ENCODE results near the gene NETO2. TPM values are rescaled to one million over a fixed set of nuclear protein-coding genes. Genes with fewer than 3 reads are reported as not detected.

Gene NETO2
- total and polyA plus RNA-seq, 2 of the 13 experiments (the other 11 are each of a cell fraction or from before 2014, with no cell fraction given), result 8.2 to 13.5 TPM

DNA sequence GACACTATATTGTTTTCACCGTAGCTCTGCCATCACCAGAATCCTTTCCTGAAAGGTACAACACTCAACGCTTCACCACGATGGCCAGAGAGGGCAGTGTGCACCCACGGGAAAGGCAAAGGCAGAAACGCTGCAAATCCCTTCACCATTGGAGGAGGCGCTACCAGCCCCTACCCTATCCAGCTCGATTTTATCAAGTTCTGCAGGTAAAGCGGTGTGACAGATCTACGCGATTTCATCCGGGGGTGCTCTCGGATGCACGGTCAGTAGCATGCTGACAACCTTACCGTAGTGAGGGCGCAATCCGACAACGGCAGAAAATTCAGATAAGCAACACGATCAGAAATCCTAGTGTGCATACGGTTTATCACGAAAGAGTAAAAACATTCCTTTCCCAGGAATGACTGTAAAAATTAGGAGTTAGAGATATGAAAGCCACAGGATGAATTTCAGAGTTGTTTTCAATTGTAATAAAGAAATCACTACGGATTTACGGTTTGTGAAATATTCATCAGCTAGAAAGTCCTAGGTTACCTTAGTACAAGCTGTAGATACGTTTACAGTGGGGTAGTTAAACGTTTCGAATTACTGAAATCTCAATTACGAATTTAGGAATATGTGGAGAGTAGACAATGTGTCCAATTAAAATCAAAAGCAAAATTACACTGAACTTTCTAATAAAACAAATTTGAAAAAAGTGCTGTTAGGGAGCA, 1.8 kb downstream of the NETO2 start (continued):
- TF ChIP-seq, protein P1, sequence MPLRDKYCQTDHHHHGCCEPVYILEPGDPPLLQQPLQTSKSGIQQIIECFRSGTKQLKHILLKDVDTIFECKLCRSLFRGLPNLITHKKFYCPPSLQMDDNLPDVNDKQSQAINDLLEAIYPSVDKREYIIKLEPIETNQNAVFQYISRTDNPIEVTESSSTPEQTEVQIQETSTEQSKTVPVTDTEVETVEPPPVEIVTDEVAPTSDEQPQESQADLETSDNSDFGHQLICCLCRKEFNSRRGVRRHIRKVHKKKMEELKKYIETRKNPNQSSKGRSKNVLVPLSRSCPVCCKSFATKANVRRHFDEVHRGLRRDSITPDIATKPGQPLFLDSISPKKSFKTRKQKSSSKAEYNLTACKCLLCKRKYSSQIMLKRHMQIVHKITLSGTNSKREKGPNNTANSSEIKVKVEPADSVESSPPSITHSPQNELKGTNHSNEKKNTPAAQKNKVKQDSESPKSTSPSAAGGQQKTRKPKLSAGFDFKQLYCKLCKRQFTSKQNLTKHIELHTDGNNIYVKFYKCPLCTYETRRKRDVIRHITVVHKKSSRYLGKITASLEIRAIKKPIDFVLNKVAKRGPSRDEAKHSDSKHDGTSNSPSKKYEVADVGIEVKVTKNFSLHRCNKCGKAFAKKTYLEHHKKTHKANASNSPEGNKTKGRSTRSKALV (CRISPR knock-in tag; IDR thresholded peaks at IDR 0.05), result peak; percentile 93
- TF ChIP-seq, protein P2, sequence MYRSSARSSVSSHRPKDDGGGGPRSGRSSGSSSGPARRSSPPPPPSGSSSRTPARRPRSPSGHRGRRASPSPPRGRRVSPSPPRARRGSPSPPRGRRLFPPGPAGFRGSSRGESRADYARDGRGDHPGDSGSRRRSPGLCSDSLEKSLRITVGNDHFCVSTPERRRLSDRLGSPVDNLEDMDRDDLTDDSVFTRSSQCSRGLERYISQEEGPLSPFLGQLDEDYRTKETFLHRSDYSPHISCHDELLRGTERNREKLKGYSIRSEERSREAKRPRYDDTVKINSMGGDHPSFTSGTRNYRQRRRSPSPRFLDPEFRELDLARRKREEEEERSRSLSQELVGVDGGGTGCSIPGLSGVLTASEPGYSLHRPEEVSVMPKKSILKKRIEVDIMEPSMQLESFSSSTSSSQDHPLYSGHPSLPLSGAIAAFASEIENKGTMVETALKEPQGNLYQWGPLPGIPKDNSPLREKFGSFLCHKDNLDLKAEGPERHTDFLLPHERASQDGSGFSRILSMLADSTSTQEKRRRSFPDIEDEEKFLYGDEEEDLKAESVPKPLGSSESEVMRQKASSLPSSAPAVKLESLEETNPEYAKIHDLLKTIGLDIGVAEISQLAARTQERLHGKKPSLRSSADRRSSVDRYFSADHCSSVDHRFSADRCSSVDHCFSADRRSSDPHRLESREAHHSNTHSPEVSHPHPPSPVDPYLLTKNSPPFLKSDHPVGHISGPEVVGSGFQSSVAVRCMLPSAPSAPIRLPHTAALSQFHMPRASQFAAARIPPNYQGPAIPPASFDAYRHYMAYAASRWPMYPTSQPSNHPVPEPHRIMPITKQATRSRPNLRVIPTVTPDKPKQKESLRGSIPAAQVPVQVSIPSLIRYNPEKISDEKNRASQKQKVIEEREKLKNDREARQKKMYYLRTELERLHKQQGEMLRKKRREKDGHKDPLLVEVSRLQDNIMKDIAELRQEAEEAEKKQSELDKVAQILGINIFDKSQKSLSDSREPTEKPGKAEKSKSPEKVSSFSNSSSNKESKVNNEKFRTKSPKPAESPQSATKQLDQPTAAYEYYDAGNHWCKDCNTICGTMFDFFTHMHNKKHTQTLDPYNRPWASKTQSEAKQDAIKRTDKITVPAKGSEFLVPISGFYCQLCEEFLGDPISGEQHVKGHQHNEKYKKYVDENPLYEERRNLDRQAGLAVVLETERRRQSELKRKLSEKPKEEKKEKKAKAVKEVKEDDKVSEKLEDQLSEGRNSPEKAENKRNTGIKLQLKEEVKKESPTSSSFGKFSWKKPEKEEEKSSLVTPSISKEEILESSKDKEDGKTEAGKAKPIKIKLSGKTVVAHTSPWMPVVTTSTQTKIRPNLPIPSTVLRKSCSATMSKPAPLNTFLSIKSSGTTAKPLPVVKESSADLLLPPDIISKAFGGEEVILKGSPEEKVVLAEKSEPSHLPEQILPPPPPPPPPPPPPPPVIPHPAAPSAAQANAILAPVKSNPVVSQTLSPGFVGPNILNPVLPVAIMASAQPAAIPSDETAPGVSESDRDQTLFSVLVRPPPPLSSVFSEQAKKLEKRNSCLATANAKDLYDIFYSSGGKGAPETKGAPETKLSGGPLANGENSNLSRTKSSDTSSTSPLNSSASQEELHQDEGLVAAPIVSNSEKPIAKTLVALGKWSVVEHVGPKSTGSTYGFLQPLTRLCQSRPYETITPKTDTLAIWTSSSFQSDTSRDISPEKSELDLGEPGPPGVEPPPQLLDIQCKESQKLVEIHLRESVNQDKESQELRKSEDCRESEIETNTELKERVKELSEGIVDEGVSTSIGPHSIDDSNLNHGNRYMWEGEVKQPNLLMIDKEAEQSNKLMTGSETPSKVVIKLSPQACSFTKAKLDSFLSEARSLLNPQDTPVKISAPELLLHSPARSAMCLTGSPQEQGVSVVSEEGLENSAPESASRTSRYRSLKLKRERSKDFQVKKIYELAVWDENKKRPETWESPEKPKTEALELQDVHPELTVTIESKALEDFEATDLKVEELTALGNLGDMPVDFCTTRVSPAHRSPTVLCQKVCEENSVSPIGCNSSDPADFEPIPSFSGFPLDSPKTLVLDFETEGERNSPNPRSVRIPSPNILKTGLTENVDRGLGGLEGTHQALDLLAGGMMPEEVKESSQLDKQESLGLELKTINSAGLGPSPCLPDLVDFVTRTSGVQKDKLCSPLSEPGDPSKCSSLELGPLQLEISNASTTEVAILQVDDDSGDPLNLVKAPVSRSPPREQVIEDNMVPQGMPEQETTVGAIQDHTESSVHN (CRISPR knock-in tag; IDR thresholded peaks at IDR 0.05), result no peak
- no peak for TF ChIP-seq PCBP2 (optimal IDR thresholded peaks at IDR 0.05; ENCODE audit: low read depth, low read length, poor library complexity, severe bottlenecking)
- TF ChIP-seq DMAP1 (CRISPR knock-in tag; IDR thresholded peaks at IDR 0.05), result 0 out of 2 replicates have a peak, but pooled peaks have one; percentile 22
- no peak for TF ChIP-seq ZNF547 (CRISPR knock-in tag; IDR thresholded peaks at IDR 0.05)
- no peak for TF ChIP-seq ZNF431 (CRISPR knock-in tag; IDR thresholded peaks at IDR 0.05; ENCODE audit: borderline replicate concordance, low read depth)
- TF ChIP-seq, protein P3, sequence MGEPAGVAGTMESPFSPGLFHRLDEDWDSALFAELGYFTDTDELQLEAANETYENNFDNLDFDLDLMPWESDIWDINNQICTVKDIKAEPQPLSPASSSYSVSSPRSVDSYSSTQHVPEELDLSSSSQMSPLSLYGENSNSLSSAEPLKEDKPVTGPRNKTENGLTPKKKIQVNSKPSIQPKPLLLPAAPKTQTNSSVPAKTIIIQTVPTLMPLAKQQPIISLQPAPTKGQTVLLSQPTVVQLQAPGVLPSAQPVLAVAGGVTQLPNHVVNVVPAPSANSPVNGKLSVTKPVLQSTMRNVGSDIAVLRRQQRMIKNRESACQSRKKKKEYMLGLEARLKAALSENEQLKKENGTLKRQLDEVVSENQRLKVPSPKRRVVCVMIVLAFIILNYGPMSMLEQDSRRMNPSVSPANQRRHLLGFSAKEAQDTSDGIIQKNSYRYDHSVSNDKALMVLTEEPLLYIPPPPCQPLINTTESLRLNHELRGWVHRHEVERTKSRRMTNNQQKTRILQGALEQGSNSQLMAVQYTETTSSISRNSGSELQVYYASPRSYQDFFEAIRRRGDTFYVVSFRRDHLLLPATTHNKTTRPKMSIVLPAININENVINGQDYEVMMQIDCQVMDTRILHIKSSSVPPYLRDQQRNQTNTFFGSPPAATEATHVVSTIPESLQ (CRISPR knock-in tag; conservative IDR thresholded peaks at IDR 0.05), result no peak
- no peak for TF ChIP-seq NFKBIZ (CRISPR knock-in tag; IDR thresholded peaks at IDR 0.05)
- TF ChIP-seq ZNF33A (CRISPR knock-in tag; IDR thresholded peaks at IDR 0.05; ENCODE audit: borderline replicate concordance), result no peak
- peak; percentile 75; the same call in 1 of the 2 replicates for TF ChIP-seq MIER3 (CRISPR knock-in tag; IDR thresholded peaks at IDR 0.05; ENCODE audit: borderline replicate concordance)
- TF ChIP-seq, protein P4, sequence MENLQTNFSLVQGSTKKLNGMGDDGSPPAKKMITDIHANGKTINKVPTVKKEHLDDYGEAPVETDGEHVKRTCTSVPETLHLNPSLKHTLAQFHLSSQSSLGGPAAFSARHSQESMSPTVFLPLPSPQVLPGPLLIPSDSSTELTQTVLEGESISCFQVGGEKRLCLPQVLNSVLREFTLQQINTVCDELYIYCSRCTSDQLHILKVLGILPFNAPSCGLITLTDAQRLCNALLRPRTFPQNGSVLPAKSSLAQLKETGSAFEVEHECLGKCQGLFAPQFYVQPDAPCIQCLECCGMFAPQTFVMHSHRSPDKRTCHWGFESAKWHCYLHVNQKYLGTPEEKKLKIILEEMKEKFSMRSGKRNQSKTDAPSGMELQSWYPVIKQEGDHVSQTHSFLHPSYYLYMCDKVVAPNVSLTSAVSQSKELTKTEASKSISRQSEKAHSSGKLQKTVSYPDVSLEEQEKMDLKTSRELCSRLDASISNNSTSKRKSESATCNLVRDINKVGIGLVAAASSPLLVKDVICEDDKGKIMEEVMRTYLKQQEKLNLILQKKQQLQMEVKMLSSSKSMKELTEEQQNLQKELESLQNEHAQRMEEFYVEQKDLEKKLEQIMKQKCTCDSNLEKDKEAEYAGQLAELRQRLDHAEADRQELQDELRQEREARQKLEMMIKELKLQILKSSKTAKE (CRISPR knock-in tag; IDR thresholded peaks at IDR 0.05; ENCODE audit: borderline replicate concordance), result no peak
- TF ChIP-seq NKX3-1 (CRISPR knock-in tag; IDR thresholded peaks at IDR 0.05), result no peak

Data from HepG2 (cell line).